Stimulated activated CD8-positive, alpha-beta memory T cell treated with anti-CD3 and anti-CD28 coated beads, Interleukin-7, amount 100 ng/mL, for 1 hour (primary cell): ENCODE data around the gene MFSD6.
"Not testable (repeated sequence)": the region's sequence is repeated elsewhere in the genome, so short reads cannot be mapped to it uniquely, and the experiment has no call there.

Source experiments
- DNase-seq, 2 donors: peaks; one replicate each; pipeline ENCODE4 v3.0.0-alpha.2; 2020; ENCODE audit warnings: low read depth in 2 of 2

Gene MFSD6

GRCh38 chr2:190405070-190405469 lies 3.1 kb upstream of the MFSD6 start:
- DNase-seq: no peak

- no peak for DNase-seq
Observed at GRCh38 chr2:190405995-190406394, 2.2 kb upstream of the MFSD6 start.

- DNase-seq: no peak
Observed at GRCh38 chr2:190406805-190407204, 1.4 kb upstream of the MFSD6 start.

GRCh38 chr2:190407246-190407661 lies 901 bp upstream of the MFSD6 start:
- DNase-seq: peak in 1 of 2 donors; percentile 5

- peak; percentile 51 to 55 for DNase-seq
Observed at GRCh38 chr2:190408538-190409271, 550 bp downstream of the MFSD6 start.

GRCh38 chr2:190409616-190410015 lies 1.5 kb downstream of the MFSD6 start:
- no peak for DNase-seq

GRCh38 chr2:190410166-190410565 lies 2.0 kb downstream of the MFSD6 start:
- DNase-seq: no peak

GRCh38 chr2:190412966-190413365 lies 4.8 kb downstream of the MFSD6 start:
- no peak for DNase-seq

GRCh38 chr2:190413421-190413820 lies 5.3 kb downstream of the MFSD6 start:
- no peak for DNase-seq

GRCh38 chr2:190415251-190415650 lies 7.1 kb downstream of the MFSD6 start:
- DNase-seq: no peak

- DNase-seq: no peak
Observed at GRCh38 chr2:190415794-190416775, 7.9 kb downstream of the MFSD6 start.

- no peak for DNase-seq
Observed at GRCh38 chr2:190417045-190417842, 9.1 kb downstream of the MFSD6 start.

- DNase-seq: no peak
Observed at GRCh38 chr2:190418727-190419126, 10.6 kb downstream of the MFSD6 start.

GRCh38 chr2:190420801-190421200 lies 12.6 kb downstream of the MFSD6 start:
- DNase-seq: no peak

- no peak for DNase-seq
Observed at GRCh38 chr2:190425221-190425866, 17.2 kb downstream of the MFSD6 start.

GRCh38 chr2:190425883-190426658 lies 17.9 kb downstream of the MFSD6 start:
- no peak for DNase-seq

GRCh38 chr2:190430866-190431265 lies 22.7 kb downstream of the MFSD6 start:
- not testable (repeated sequence) for DNase-seq

- DNase-seq: no peak
Observed at GRCh38 chr2:190431907-190432306, 23.8 kb downstream of the MFSD6 start.

GRCh38 chr2:190432567-190433231 lies 24.5 kb downstream of the MFSD6 start:
- no peak for DNase-seq
